Stromal cell of bone marrow (primary cell): ENCODE measurements around the gene HOXB3.

Experiments used
- DNase-seq: peaks from one replicate; pipeline ENCODE4 v3.0.0-alpha.2; 2012; ENCODE audit warnings: low read depth

Gene HOXB3

DNA sequence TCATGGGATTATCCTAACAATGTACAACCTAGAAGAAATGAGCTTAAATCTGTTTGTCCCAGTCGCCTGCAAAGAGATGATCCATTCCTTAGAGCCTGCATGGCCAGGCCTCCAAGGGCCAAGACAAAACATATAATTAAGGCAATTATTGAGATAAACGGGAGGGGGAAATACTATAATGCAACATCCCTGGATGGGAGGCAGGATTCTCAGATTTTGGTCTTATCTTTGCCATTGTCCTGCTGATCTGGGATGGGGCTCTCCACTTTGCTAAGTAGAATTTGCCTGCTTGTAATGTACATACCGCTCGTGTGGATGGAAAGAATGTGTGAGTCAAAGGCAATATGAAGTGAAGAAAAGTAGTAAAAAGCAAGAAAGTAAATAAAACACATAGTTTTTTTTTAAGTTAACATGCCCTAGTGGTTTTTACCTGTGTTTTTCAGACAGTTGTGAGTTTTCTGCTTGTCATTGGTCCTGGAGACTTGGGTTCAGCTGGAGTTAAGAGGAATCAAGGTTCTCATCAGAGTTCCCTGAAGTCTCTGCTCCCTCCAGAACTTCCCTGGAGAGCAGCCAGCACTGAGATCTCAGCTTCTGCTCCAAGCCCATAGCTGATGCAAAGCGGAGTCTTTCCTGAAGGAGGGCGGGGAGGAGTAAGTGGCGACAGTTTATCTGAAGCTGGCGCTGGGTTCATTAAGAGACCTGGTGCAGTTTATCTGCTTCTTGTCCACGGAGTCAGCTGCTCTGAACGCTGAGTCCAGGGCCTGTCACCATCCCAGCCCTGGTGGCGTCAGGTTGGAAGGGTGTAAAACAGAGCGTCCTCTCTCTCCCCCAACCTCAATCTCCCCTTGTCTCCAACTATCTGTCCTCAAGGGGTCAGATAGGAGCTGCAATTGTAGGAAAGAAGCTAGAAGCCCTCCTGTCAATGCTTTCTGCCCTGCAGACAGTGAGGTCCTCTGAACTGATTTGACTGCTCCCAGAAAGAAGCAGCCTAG is 89.3 kb downstream of the HOXB3 start:
- DNase-seq: no peak

DNA sequence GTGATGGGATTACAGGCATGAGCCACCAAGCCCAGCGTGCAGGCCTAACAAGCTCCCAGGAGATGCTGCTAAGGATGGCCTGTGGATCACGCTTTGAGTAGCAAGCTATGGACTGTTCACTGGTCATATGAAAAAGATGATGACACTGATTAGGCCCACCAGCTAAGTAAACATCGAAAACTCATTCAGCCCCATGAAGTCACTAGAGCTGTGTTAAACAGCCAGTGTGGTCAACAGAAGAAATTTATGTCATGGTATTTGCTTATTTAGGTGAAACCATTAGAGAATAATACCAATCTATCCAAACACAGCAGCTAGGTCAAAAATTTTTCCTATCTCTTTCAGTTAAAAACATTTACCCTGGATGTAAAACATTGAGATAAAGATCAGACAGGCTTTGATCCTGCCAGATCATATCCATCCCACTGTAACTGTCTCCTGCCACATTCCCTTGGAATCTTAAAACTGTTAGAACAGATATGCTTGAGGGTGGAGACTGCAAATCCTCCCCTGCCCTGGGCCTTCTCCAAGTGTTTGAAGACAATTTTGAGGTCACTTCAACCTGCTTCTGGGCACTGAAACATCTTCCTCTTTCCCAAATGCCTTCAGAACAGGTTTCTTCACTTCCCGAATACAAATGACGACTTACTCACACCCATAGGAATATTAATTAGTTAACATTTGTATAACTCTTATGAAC is 90.2 kb downstream of the HOXB3 start:
- DNase-seq: no peak

DNA sequence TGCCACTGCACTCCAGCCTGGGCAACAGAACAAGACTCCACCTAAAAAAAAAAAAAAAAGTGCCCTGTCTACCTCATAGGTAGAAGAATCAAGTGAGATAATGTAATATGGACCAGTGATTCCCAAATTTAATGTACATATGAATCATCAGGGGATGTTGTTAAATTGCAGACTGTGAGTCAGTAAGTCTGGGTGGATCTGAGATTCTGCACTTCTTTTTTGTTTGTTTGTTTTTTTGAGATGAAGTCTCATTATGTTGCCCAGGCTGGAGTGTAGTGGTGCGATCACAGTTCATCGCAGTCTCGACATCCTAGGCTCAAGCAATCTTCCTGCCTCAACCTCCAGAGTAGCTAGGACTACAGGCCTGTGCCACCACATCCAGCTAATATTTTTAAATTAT is 90.8 kb downstream of the HOXB3 start:
- no peak for DNase-seq
